GM12864 (cell line): Measurements from ENCODE around the gene PLEKHD1.

Experiments used
- DNase-seq: peaks from one replicate; pipeline ENCODE4 v3.0.0-alpha.2; 2011; ENCODE audit warnings: low read depth
- H3K4me3 ChIP-seq: 2 replicates; pipeline ENCODE4 v1.5.1; 2011; ENCODE audit warnings: mild to moderate bottlenecking, low read depth, low read length, control low read depth
- TF ChIP-seq, protein P1 (sequence below): IDR thresholded peaks from 2 replicates; pipeline ENCODE4 v1.5.1; 2011; ENCODE audit warnings: low read depth, mild to moderate bottlenecking, moderate library complexity, low read length, control low read depth, inconsistent platforms; ENCODE audit errors: missing control alignments

PLEKHD1 gene

DNA sequence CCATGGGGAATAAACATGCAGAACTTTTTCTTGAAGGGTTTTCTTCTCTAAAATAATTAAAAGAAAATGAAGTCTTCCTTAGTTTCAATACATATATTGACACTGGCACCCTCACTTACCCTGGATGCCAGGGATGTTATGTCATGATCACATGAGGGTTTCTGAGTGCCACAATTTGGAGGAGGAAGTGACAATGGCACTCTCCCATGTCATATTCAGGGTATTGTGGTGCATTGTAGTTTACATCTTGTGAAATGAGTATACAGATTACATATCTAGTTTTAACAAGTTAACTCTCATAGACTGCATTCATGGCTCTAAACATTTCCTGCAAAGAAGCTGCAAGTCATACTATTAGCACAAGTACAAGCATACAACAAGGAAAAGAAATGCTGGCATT lies 52.4 kb downstream of the PLEKHD1 start:
- TF ChIP-seq, protein P1, sequence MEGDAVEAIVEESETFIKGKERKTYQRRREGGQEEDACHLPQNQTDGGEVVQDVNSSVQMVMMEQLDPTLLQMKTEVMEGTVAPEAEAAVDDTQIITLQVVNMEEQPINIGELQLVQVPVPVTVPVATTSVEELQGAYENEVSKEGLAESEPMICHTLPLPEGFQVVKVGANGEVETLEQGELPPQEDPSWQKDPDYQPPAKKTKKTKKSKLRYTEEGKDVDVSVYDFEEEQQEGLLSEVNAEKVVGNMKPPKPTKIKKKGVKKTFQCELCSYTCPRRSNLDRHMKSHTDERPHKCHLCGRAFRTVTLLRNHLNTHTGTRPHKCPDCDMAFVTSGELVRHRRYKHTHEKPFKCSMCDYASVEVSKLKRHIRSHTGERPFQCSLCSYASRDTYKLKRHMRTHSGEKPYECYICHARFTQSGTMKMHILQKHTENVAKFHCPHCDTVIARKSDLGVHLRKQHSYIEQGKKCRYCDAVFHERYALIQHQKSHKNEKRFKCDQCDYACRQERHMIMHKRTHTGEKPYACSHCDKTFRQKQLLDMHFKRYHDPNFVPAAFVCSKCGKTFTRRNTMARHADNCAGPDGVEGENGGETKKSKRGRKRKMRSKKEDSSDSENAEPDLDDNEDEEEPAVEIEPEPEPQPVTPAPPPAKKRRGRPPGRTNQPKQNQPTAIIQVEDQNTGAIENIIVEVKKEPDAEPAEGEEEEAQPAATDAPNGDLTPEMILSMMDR, result no peak
- no peak for DNase-seq
- no peak overlapping the region for H3K4me3 ChIP-seq

DNA sequence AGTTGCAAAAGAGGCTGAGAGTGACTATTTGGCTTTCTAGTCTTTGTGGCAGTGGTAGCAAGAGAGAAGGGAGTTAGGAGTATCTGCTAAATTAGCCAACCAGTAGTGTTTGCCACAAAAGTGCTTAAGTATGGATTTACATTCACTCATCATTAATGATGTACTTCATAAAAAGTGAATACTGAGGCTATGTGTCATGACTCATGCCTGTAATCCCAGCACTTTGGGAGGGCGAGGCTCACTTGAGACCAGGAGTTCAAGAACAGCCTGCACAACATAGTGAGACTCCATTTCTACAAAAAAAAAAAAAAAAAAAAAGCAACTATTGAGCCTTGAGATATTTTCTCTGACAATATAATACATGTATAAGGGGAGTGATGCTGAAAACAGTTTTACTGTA lies 53.4 kb downstream of the PLEKHD1 start:
- DNase-seq, result no peak
- TF ChIP-seq, protein P1, result no peak

DNA sequence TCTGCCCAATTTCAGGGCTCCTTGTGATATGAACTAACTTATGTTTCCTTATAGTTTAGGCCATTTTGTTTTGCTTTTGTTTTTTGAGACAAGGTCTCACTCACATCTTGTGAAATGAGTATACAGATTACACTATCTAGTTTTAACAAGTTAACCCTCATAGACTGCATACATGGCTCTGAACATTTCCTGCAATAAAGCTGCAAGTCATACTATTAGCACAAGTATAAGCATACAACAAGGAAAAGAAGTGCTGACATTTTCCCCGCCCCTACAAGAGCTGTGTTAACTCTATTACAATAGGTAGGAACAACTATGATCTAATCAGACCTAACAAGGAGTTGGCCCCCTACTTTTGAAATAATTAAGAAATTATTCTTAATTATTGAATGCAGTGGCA lies 54.2 kb downstream of the PLEKHD1 start:
- TF ChIP-seq, protein P1, result no peak
- no peak overlapping the region for H3K4me3 ChIP-seq
- no peak for DNase-seq

More for the DNA sequence above, 53.4 kb downstream of the PLEKHD1 start:
- H3K4me3 ChIP-seq, result no peak overlapping the region

DNA sequence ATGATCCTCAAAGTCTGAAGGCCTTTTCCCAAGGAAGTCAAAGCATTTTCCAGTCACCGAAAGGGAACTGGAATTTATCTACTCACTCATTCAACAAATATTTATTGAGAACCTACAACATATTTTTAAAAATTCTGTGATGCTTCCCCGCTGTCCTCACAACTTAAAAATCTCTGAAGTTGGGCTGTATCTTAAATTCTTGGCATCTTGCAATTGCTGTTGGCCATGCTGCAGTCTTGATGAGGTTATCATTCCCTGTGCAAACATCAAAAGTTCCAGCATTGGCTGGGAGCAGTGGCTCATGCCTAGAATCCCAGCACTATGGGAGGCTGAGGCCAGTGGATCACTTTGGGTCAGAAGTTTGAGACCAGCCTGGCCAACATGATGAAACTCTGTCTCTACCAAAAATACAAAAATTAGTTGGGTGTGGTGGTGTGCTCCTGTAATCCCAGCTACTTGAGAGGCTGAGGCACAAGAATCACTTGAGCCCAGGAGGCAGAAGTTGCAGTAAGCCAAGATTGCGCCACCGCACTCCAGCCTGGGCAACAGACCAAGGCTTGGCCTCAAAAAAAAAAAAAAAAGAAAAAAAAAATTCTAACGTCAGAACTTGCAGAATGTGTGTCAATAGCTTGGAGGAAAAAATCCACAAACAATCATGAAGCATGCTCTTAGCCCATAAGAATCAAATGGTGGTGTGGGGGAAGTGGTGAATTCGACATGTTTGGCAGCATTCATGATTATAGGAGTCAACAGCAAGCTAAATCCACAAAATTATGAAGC lies 55.3 kb downstream of the PLEKHD1 start:
- TF ChIP-seq, protein P1, result no peak
- no peak for DNase-seq
- no peak overlapping the region for H3K4me3 ChIP-seq

DNA sequence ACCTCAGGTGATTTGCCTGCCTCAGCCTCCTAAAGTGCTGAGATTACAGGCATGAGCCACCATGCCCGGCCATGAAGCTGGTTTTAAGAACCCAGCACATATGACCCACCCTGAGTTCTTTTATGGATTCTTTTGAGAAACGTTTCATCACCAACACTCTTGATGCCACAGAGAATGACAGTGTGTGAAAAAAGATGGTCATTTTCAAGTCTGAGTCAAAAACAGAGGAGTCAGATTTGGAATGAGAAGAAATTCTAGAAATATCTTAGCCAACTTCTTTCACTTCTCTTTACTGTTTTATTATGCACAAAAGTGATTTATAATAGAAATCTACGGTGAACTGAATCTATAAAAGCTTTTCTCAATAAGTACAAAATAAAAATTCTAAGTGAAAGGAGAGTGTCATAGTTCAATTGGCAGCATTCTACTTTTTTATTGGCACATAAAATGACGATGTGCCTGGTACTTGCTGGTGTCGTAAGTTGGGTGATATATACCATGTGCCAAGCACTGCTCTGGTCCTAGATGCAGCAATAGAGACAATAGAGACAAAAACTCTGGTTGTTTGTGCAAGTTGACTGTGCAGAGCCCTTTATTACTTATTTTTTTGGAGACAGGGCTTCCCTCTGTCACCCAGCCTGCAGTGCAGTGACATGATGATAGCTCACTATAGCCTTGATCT lies 56.3 kb downstream of the PLEKHD1 start:
- TF ChIP-seq, protein P1, result no peak
- no peak overlapping the region for H3K4me3 ChIP-seq
- no peak for DNase-seq

DNA sequence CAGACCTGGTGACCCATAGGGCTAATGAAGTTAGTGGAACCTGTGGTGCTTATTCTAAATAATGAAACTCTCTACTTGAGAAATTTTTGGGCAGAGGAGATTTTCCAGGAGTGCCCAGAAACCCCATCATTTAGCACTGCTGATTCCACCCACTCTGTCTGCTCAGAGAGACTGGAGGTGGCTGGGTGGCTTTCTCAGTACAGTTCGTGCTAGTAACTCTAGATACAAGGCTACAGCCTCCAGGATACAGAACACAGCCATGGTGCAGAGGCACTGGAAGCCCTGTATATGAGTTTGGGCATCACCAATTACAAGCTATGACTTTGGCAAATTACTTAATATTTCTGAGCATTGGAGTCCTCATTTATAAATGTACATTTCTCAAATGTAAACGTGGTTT lies 57.8 kb downstream of the PLEKHD1 start:
- no peak for DNase-seq
- TF ChIP-seq, protein P1, result no peak
- no peak overlapping the region for H3K4me3 ChIP-seq
